Measurements from ENCODE around the gene SLC8A3.

SLC8A3 gene

GRCh38 chr14:70018230-70018629, 170.5 kb downstream of the SLC8A3 start:
- Histone ChIP-seq H3K4me3 (ENCODE audit: severe bottlenecking) (no peak overlapping the region), H3K27me3 (ENCODE audit: insufficient read depth, poor library complexity, severe bottlenecking) (no peaks in the 10 kb centered on the region), H3K9me3 (ENCODE audit: severe bottlenecking) (no peaks in the 10 kb centered on the region), H3K36me3 (ENCODE audit: low read depth) (no peaks in the 10 kb centered on the region), H3K27ac (ENCODE audit: poor library complexity, severe bottlenecking) (no peak overlapping the region), H3K4me1 (ENCODE audit: insufficient read depth, poor library complexity, severe bottlenecking) (peaks cover 3% of the 10 kb centered on the region)
- DNase-seq (ENCODE audit: low spot score) (no peak), ATAC-seq (ENCODE audit: low read depth) (no peak)
- TF ChIP-seq CTCF (IDR thresholded peaks at IDR 0.05; ENCODE audit: poor library complexity, severe bottlenecking): no peak

GRCh38 chr14:70014406-70015095, 174.2 kb downstream of the SLC8A3 start:
- Histone ChIP-seq H3K4me1 (ENCODE audit: insufficient read depth, poor library complexity, severe bottlenecking) (peaks cover 20% of the 10 kb centered on the region), H3K9me3 (ENCODE audit: severe bottlenecking) (no peaks in the 10 kb centered on the region), H3K27me3 (ENCODE audit: insufficient read depth, poor library complexity, severe bottlenecking) (no peaks in the 10 kb centered on the region), H3K4me3 (ENCODE audit: severe bottlenecking) (no peak overlapping the region), H3K36me3 (ENCODE audit: low read depth) (no peaks in the 10 kb centered on the region), H3K27ac (ENCODE audit: poor library complexity, severe bottlenecking) (no peak overlapping the region)
- DNase-seq (ENCODE audit: low spot score): no peak
- TF ChIP-seq CTCF (IDR thresholded peaks at IDR 0.05; ENCODE audit: poor library complexity, severe bottlenecking): no peak
- no peak for ATAC-seq (ENCODE audit: low read depth)

- Histone ChIP-seq H3K4me3 (ENCODE audit: severe bottlenecking) (no peak overlapping the region), H3K4me1 (ENCODE audit: insufficient read depth, poor library complexity, severe bottlenecking) (peaks cover 18% of the 10 kb centered on the region), H3K27me3 (ENCODE audit: insufficient read depth, poor library complexity, severe bottlenecking) (no peaks in the 10 kb centered on the region), H3K27ac (ENCODE audit: poor library complexity, severe bottlenecking) (no peak overlapping the region), H3K36me3 (ENCODE audit: low read depth) (no peaks in the 10 kb centered on the region), H3K9me3 (ENCODE audit: severe bottlenecking) (no peaks in the 10 kb centered on the region)
- no peak for DNase-seq (ENCODE audit: low spot score)
- no peak for ATAC-seq (ENCODE audit: low read depth)
- peak; percentile 67 for TF ChIP-seq CTCF (IDR thresholded peaks at IDR 0.05; ENCODE audit: poor library complexity, severe bottlenecking)
These were observed 175.4 kb downstream of the SLC8A3 start for GRCh38 chr14:70013271-70013873.

- TF ChIP-seq CTCF (IDR thresholded peaks at IDR 0.05; ENCODE audit: poor library complexity, severe bottlenecking): no peak
- Histone ChIP-seq H3K36me3 (ENCODE audit: low read depth) (no peaks in the 10 kb centered on the region), H3K27me3 (ENCODE audit: insufficient read depth, poor library complexity, severe bottlenecking) (no peaks in the 10 kb centered on the region), H3K4me3 (ENCODE audit: severe bottlenecking) (no peak overlapping the region), H3K4me1 (ENCODE audit: insufficient read depth, poor library complexity, severe bottlenecking) (peaks cover 18% of the 10 kb centered on the region), H3K27ac (ENCODE audit: poor library complexity, severe bottlenecking) (no peak overlapping the region), H3K9me3 (ENCODE audit: severe bottlenecking) (no peaks in the 10 kb centered on the region)
- ATAC-seq (ENCODE audit: low read depth): no peak
- DNase-seq (ENCODE audit: low spot score): no peak
These were observed 177.0 kb downstream of the SLC8A3 start for GRCh38 chr14:70011708-70012107.

GRCh38 chr14:70011098-70011497, 177.7 kb downstream of the SLC8A3 start:
- no peak for ATAC-seq (ENCODE audit: low read depth)
- no peak for TF ChIP-seq CTCF (IDR thresholded peaks at IDR 0.05; ENCODE audit: poor library complexity, severe bottlenecking)
- no peaks in the 10 kb centered on the region for H3K27me3 ChIP-seq (ENCODE audit: insufficient read depth, poor library complexity, severe bottlenecking)
- H3K27ac ChIP-seq (ENCODE audit: poor library complexity, severe bottlenecking): no peak overlapping the region
- H3K9me3 ChIP-seq (ENCODE audit: severe bottlenecking): no peaks in the 10 kb centered on the region
- no peak overlapping the region for H3K4me3 ChIP-seq (ENCODE audit: severe bottlenecking)
- no peak for DNase-seq (ENCODE audit: low spot score)
- H3K36me3 ChIP-seq (ENCODE audit: low read depth): no peaks in the 10 kb centered on the region
- peaks cover 18% of the 10 kb centered on the region for H3K4me1 ChIP-seq (ENCODE audit: insufficient read depth, poor library complexity, severe bottlenecking)

All from RWPE2 (cell line).